Ishikawa (cell line): ENCODE results near the gene LCE2C.

Experiments
- CREB1 ChIP-seq: IDR thresholded peaks from 2 replicates; pipeline ENCODE4 v1.6.1; 2012; ENCODE audit warnings: low read depth
- EGR1 ChIP-seq: IDR thresholded peaks from 2 replicates; pipeline ENCODE4 v1.6.1; 2012
- EP300 ChIP-seq: IDR thresholded peaks from 2 replicates; pipeline ENCODE4 v1.6.1; 2012; ENCODE audit warnings: borderline replicate concordance
- NFIC ChIP-seq: IDR thresholded peaks from 2 replicates; pipeline ENCODE4 v1.6.1; 2012
- RAD21 ChIP-seq: IDR thresholded peaks from 2 replicates; pipeline ENCODE4 v1.6.1; 2012; ENCODE audit warnings: low read depth
- TAF1 ChIP-seq: IDR thresholded peaks from 2 replicates; pipeline ENCODE4 v1.6.1; 2012; ENCODE audit warnings: low read depth, mild to moderate bottlenecking
- YY1 ChIP-seq: IDR thresholded peaks from 2 replicates; pipeline ENCODE4 v1.6.1; 2012; ENCODE audit warnings: low read depth
- ZBTB7A ChIP-seq: IDR thresholded peaks from 2 replicates; pipeline ENCODE4 v1.6.1; 2012; ENCODE audit warnings: low read depth
- TF ChIP-seq, protein P1 (sequence below): IDR thresholded peaks from 2 replicates; pipeline ENCODE4 v1.6.1; 2012; ENCODE audit warnings: low read depth, mild to moderate bottlenecking

LCE2C gene

DNA sequence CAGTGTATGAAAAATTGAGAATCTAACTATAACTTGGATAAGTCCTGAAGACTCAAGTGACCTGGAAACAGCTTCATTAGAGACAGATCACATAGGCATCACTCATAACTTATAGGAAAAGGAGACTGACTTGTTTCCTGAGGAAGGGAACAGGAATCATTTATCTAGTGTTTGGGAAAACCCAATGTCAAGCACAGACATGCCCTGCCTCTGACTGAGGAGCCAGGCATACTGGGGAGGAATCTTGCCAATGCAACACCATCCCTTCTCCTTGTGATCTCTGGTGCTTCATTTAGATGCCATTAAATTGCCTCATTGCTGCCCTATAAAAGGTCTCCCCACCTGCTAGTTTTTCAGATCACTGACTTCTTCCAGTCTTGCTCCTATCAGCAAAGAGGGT is 43.2 kb downstream of the LCE2C start:
- TF ChIP-seq RAD21: no peak
- no peak for TF ChIP-seq CREB1
- no peak for TF ChIP-seq NFIC
- TF ChIP-seq, protein P1, sequence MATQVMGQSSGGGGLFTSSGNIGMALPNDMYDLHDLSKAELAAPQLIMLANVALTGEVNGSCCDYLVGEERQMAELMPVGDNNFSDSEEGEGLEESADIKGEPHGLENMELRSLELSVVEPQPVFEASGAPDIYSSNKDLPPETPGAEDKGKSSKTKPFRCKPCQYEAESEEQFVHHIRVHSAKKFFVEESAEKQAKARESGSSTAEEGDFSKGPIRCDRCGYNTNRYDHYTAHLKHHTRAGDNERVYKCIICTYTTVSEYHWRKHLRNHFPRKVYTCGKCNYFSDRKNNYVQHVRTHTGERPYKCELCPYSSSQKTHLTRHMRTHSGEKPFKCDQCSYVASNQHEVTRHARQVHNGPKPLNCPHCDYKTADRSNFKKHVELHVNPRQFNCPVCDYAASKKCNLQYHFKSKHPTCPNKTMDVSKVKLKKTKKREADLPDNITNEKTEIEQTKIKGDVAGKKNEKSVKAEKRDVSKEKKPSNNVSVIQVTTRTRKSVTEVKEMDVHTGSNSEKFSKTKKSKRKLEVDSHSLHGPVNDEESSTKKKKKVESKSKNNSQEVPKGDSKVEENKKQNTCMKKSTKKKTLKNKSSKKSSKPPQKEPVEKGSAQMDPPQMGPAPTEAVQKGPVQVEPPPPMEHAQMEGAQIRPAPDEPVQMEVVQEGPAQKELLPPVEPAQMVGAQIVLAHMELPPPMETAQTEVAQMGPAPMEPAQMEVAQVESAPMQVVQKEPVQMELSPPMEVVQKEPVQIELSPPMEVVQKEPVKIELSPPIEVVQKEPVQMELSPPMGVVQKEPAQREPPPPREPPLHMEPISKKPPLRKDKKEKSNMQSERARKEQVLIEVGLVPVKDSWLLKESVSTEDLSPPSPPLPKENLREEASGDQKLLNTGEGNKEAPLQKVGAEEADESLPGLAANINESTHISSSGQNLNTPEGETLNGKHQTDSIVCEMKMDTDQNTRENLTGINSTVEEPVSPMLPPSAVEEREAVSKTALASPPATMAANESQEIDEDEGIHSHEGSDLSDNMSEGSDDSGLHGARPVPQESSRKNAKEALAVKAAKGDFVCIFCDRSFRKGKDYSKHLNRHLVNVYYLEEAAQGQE: no peak
- no peak for TF ChIP-seq YY1
- TF ChIP-seq EGR1: no peak

DNA sequence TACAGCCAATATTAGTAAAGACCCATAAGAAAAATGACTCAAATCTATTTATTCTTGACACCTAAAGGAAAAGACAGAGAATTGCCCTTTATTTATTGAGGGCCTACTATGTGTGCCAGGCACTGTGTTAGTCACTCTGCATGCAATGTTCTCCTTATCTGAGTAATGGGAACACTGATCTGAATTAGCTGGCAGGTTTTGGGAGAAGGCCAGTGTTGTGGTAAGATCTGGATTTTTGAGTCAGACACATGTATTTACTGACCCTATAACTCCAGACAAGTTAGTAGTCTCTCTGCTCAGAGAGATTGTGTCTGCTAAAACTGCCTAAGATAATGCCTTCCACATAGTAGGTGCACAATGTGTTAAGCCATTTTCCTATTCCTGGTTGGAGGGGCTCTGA is 50.2 kb downstream of the LCE2C start:
- TF ChIP-seq TAF1 (no peak), ZBTB7A (no peak), EP300 (no peak)
